ENCODE measurements around the gene CPVL.

CPVL gene

DNA sequence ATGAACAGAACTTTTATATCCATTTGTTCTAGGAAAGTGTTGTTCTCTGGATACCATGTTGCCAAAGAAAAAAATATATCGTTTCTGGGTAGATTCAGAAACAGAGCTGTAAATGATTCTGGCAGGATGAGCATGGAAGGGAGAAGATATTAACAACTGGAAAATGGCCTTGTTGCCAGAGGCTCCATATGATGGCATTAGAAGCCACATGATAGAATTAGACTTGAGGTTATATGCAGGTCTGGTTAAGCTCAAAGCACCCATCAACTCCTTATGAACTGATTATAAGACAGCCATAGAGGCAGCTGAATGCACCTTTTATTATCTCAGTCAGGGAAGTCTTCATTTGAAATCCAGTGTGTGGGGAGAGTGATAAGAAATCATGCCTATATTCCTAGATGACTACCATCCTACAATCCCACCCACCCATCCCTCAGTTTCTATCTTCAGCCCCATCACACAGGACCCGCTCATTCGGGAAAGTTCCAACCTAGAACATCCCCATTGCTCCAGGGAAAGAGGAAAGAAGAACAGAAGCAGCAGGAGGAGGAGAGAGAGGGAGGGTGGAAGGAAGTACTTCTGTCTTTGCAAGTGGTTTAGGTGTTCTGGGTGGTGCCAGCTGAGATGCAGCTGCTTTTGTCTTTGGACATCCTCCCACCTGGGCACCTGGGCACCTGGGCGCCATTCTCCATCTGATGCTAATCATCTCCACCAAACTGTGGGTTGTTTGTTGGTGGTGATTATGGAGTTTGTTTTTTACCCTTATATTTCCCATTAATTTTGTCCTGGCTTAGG, 162.7 kb downstream of the CPVL start:
- Histone ChIP-seq H3K27ac (ENCODE audit: low read length) (no peak overlapping the region), H3K4me3 (ENCODE audit: low read depth in 1 of 2, low read length in 2 of 2) (no peak overlapping the region), H3K27me3 (ENCODE audit: low read depth, low read length) (no peaks in the 10 kb centered on the region), H3K9me3 (ENCODE audit: control insufficient read depth in 1 of 2, low read length in 2 of 2) (no peaks in the 10 kb centered on the region), H3K36me3 (ENCODE audit: control insufficient read depth in 1 of 2, insufficient read depth in 2 of 2, low read length in 2 of 2) (no peaks in the 10 kb centered on the region), H3K4me1 (ENCODE audit: control insufficient read depth in 1 of 2, insufficient read depth in 2 of 2, low read length in 2 of 2) (peaks cover 6 to 29% of the 10 kb centered on the region in 2 donors)

DNA sequence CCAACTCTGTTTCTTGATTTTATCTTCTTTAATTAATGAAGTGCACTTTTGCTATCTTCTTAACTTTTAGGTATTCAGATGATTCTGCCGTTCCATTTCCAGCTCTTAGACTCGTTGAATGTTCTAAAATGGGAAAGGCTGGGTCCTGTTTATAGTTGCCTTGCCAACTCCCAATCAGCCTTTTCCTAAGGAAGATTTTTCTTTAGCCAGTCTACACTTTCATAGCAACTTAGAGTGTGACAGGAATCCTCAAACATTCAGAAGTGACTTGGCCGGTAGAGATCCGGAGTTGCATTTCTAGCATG, 165.2 kb downstream of the CPVL start:
- H3K27me3 ChIP-seq (ENCODE audit: low read depth, low read length), result no peaks in the 10 kb centered on the region
- peaks cover 3 to 18% of the 10 kb centered on the region in 2 donors for H3K4me1 ChIP-seq (ENCODE audit: control insufficient read depth in 1 of 2, insufficient read depth in 2 of 2, low read length in 2 of 2)
- no peak overlapping the region for H3K27ac ChIP-seq (ENCODE audit: low read length)
- H3K4me3 ChIP-seq (ENCODE audit: low read depth in 1 of 2, low read length in 2 of 2), result no peak overlapping the region
- no peaks in the 10 kb centered on the region for H3K36me3 ChIP-seq (ENCODE audit: control insufficient read depth in 1 of 2, insufficient read depth in 2 of 2, low read length in 2 of 2)
- H3K9me3 ChIP-seq (ENCODE audit: control insufficient read depth in 1 of 2, low read length in 2 of 2), result no peaks in the 10 kb centered on the region

DNA sequence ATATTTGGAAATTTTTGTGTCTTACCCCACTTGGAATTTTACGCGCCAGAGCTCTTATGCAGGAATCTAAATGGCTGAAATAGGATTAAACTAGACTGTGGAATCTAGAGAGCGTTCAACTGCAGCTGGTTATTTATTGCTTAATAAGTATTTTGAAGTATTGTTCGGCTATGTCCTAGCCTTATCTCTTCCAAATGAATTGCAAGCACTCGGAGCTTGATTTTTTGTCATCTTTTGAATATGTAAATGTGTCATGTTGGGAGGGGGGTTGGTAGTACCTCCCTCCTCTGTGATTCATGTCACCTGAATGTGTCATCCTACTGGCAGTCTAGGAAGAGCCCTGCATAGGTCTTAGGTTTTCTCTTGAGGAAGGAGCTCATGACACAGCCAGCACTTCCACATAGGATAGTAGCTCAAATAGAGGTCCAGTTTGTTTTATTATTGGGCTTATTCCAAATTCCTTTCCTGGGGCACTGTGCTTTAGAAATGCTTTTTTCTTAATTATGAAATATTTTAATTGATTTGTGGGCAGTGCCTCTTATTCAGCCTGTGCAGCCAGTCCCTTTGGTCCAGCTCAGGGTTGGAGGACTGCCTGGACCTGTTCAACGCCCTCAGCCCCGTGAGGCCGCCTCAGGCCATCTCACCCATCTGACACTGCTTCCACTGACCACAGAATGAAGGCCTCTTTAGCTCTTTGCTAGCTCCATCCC, 165.7 kb downstream of the CPVL start:
- peaks cover 3 to 14% of the 10 kb centered on the region in 2 donors for H3K4me1 ChIP-seq (ENCODE audit: control insufficient read depth in 1 of 2, insufficient read depth in 2 of 2, low read length in 2 of 2)
- no peak overlapping the region for H3K27ac ChIP-seq (ENCODE audit: low read length)
- H3K36me3 ChIP-seq (ENCODE audit: control insufficient read depth in 1 of 2, insufficient read depth in 2 of 2, low read length in 2 of 2), result no peaks in the 10 kb centered on the region
- no peak overlapping the region for H3K4me3 ChIP-seq (ENCODE audit: low read depth in 1 of 2, low read length in 2 of 2)
- no peaks in the 10 kb centered on the region for H3K27me3 ChIP-seq (ENCODE audit: low read depth, low read length)
- H3K9me3 ChIP-seq (ENCODE audit: control insufficient read depth in 1 of 2, low read length in 2 of 2), result no peaks in the 10 kb centered on the region

DNA sequence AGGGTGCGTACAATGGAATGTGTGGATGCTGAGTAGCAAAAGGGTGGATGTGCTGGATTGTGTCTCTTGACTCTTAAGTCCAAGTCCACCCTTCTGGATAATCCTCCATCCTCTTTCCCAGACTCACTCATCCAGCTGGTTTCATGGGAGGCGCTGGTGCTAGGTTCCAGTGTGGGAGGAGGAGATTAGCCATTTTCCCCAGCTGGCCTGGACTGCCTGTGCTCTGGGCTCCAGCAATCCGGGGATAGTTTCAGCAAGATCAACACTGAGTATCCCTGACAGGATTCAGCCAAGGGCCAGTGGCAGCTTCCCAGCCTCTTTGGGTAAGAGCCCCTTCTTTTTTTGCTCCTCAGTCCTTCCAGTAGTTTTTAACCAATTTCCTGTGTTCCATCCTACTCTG, 166.6 kb downstream of the CPVL start:
- Histone ChIP-seq H3K4me1 (ENCODE audit: control insufficient read depth in 1 of 2, insufficient read depth in 2 of 2, low read length in 2 of 2) (peaks cover under 1 to 9% of the 10 kb centered on the region in 2 donors), H3K9me3 (ENCODE audit: control insufficient read depth in 1 of 2, low read length in 2 of 2) (no peaks in the 10 kb centered on the region), H3K36me3 (ENCODE audit: control insufficient read depth in 1 of 2, insufficient read depth in 2 of 2, low read length in 2 of 2) (no peaks in the 10 kb centered on the region), H3K4me3 (ENCODE audit: low read depth in 1 of 2, low read length in 2 of 2) (no peak overlapping the region), H3K27me3 (ENCODE audit: low read depth, low read length) (no peaks in the 10 kb centered on the region), H3K27ac (ENCODE audit: low read length) (no peak overlapping the region)

DNA sequence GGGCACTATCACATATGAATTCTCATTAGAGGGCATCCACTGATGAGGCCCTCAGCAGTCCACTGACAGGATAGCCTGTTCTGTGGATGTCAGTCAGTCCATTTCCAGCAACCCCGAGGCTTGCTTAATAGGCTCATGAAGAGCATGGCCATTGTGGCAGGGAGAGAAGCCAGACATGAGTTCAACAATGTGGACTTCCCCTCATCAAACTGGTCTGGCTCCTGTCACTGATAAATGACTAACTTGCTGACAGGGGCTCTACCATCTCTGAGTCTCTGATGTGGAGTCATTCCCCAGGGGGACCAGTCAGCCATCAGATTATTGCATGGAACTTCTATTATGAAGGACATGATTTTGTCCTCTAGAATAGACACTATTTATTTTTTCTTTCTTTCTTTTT, 168.5 kb downstream of the CPVL start:
- no peaks in the 10 kb centered on the region for H3K36me3 ChIP-seq (ENCODE audit: control insufficient read depth in 1 of 2, insufficient read depth in 2 of 2, low read length in 2 of 2)
- peaks cover 8 to 13% of the 10 kb centered on the region in 2 donors for H3K9me3 ChIP-seq (ENCODE audit: control insufficient read depth in 1 of 2, low read length in 2 of 2)
- no peak overlapping the region for H3K27ac ChIP-seq (ENCODE audit: low read length)
- H3K27me3 ChIP-seq (ENCODE audit: low read depth, low read length), result no peaks in the 10 kb centered on the region
- H3K4me3 ChIP-seq (ENCODE audit: low read depth in 1 of 2, low read length in 2 of 2), result no peak overlapping the region
- H3K4me1 ChIP-seq (ENCODE audit: control insufficient read depth in 1 of 2, insufficient read depth in 2 of 2, low read length in 2 of 2), result no peaks in the 10 kb centered on the region

DNA sequence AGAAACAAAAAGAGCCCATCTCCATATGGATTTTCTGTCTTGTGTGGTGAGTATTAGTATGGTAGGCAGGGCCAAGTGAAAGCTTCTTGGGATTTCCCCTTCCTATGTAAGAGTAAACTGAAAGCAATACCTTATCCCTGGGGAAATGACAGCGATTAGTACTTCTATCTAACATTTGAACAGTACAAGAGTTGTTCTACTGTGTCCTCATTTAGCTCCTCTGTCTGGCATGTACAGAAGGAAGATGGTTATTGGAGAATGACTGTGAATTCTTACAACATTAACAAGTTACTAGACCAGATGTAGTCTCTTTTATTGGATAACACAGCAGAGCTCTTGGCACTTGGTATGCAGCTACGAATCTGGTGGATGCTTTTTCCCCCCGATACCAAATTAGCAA, 170.3 kb downstream of the CPVL start:
- Histone ChIP-seq H3K36me3 (ENCODE audit: control insufficient read depth in 1 of 2, insufficient read depth in 2 of 2, low read length in 2 of 2) (no peaks in the 10 kb centered on the region), H3K4me3 (ENCODE audit: low read depth in 1 of 2, low read length in 2 of 2) (no peak overlapping the region), H3K4me1 (ENCODE audit: control insufficient read depth in 1 of 2, insufficient read depth in 2 of 2, low read length in 2 of 2) (no peaks in the 10 kb centered on the region), H3K27me3 (ENCODE audit: low read depth, low read length) (no peaks in the 10 kb centered on the region), H3K9me3 (ENCODE audit: control insufficient read depth in 1 of 2, low read length in 2 of 2) (peaks cover 13 to 19% of the 10 kb centered on the region in 2 donors), H3K27ac (ENCODE audit: low read length) (no peak overlapping the region)

DNA sequence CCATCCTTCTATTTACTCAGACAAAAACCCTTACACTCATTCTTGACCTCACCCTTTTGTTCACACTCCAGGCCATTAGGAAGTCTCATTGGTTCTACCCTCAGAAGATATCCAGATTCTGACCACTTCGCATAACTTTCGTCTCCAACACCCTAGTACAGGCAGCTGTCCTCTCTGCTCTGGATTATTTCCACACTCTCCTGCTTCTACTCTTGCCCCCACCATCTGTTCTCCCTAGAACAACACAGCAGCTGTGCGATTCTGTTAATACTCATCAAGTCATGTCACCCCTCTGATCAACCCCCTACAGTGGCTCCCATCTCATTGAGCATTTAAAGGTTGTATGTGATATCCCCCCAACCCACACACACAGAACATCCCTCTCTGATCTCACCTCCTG, 172.7 kb downstream of the CPVL start:
- no peak overlapping the region for H3K27ac ChIP-seq (ENCODE audit: low read length)
- H3K27me3 ChIP-seq (ENCODE audit: low read depth, low read length), result no peaks in the 10 kb centered on the region
- H3K4me1 ChIP-seq (ENCODE audit: control insufficient read depth in 1 of 2, insufficient read depth in 2 of 2, low read length in 2 of 2), result no peaks in the 10 kb centered on the region
- no peaks in the 10 kb centered on the region for H3K36me3 ChIP-seq (ENCODE audit: control insufficient read depth in 1 of 2, insufficient read depth in 2 of 2, low read length in 2 of 2)
- peaks cover 13 to 19% of the 10 kb centered on the region in 2 donors for H3K9me3 ChIP-seq (ENCODE audit: control insufficient read depth in 1 of 2, low read length in 2 of 2)
- H3K4me3 ChIP-seq (ENCODE audit: low read depth in 1 of 2, low read length in 2 of 2), result no peak overlapping the region

DNA sequence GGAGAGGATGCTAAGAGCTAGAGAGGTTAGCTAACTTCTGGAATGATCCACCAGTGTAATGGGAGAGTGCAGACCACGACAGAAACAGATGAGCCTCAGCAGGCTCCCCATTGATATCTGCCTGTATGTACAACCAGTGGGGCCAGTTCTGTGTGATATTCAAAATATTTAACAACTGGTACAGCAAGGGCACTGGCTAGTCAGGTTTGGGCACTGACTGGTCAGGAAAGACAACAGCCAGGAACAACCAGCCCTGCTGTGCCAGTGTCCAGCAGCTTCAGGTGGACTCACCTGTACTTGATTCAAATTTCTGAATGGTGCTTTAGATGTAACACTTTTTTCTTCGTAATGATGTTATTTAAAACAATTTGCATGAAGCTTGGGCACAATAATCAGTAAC, 182.3 kb downstream of the CPVL start:
- Histone ChIP-seq H3K27ac (ENCODE audit: low read length) (no peak overlapping the region), H3K9me3 (ENCODE audit: control insufficient read depth in 1 of 2, low read length in 2 of 2) (no peaks in the 10 kb centered on the region), H3K4me3 (ENCODE audit: low read depth in 1 of 2, low read length in 2 of 2) (no peak overlapping the region), H3K27me3 (ENCODE audit: low read depth, low read length) (no peaks in the 10 kb centered on the region), H3K4me1 (ENCODE audit: control insufficient read depth in 1 of 2, insufficient read depth in 2 of 2, low read length in 2 of 2) (no peaks in the 10 kb centered on the region), H3K36me3 (ENCODE audit: control insufficient read depth in 1 of 2, insufficient read depth in 2 of 2, low read length in 2 of 2) (no peaks in the 10 kb centered on the region)

DNA sequence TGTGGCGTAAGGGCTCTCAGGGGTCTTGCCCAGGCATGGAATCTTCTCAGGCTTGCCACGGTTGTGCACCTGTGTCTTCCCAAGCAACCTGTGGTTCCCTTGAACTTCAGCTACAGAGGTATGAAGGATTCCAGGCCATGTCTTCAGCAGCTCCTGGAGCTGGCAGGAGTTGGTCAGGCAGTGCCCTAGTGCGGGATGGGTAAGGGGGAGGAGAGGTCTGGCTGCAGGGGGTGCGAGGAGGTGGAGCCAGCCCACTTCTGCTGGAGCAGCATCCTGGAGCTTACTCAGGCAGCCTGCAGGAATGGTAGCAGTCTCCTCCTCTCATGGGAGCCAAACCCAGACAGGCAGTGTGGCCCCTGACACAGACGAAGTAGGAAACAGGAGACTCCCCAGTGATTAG, 184.4 kb downstream of the CPVL start:
- Histone ChIP-seq H3K9me3 (ENCODE audit: control insufficient read depth in 1 of 2, low read length in 2 of 2) (no peaks in the 10 kb centered on the region), H3K27ac (ENCODE audit: low read length) (no peak overlapping the region), H3K4me3 (ENCODE audit: low read depth in 1 of 2, low read length in 2 of 2) (no peak overlapping the region), H3K4me1 (ENCODE audit: control insufficient read depth in 1 of 2, insufficient read depth in 2 of 2, low read length in 2 of 2) (peaks cover 0 to 13% of the 10 kb centered on the region in 2 donors), H3K27me3 (ENCODE audit: low read depth, low read length) (peaks cover 7% of the 10 kb centered on the region), H3K36me3 (ENCODE audit: control insufficient read depth in 1 of 2, insufficient read depth in 2 of 2, low read length in 2 of 2) (no peaks in the 10 kb centered on the region)

DNA sequence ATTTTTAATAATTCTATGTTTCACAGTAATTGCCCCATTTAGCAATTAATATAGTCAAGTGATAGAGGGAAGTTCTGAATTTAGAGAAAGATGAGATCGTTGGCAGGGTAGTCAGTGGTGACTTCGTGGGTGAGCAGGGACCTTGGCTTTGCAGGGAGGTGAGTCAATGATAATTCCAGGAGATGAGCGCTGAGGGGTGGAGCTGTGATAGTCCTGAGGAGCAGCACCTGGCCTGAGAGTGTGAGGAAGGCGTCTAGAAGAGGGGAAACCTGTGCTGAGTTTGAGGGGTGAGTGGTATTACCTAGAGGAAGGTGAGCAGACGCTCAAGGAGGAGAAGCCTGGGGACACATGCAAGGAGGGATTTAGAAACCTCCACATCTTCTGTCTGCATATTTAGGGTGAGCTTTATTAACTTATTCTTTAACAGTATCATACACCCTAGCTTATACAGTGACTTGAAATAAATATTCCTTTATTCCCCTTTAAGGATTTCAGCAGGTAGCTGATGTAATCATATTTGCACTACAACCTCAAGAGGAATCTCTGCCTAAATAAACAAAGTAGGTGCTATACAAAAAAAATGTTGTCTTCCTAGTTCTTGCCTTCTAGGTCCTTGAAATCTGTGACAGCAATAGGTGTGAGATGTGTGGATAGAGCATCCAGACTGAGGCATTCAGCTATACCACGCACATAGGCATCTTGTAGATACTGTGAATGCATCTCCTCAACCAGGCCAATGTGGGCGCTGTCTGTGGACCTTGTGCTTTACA, 186.1 kb downstream of the CPVL start:
- Histone ChIP-seq H3K4me1 (ENCODE audit: control insufficient read depth in 1 of 2, insufficient read depth in 2 of 2, low read length in 2 of 2) (peaks cover 0 to 31% of the 10 kb centered on the region in 2 donors), H3K36me3 (ENCODE audit: control insufficient read depth in 1 of 2, insufficient read depth in 2 of 2, low read length in 2 of 2) (no peaks in the 10 kb centered on the region), H3K4me3 (ENCODE audit: low read depth in 1 of 2, low read length in 2 of 2) (no peak overlapping the region), H3K9me3 (ENCODE audit: control insufficient read depth in 1 of 2, low read length in 2 of 2) (no peaks in the 10 kb centered on the region), H3K27ac (ENCODE audit: low read length) (no peak overlapping the region), H3K27me3 (ENCODE audit: low read depth, low read length) (peaks cover 14% of the 10 kb centered on the region)

DNA sequence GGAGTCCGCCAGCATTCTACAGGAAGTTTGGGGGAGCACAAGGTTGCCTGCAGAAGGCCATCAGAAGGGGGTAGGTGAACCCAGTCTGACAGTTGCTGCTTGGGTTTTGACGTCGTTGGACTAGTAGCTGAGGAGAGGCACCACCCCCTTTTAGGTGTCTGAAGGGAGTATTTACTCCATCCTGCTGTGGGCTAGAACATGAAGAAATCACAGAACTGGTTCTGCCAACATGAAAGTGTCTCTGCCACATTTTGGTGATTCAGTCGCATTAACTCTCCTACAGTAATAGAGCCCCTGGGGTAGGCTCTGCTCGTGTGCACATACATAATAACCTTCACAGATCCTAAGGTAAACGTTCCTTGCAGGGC, 187.4 kb downstream of the CPVL start:
- H3K27me3 ChIP-seq (ENCODE audit: low read depth, low read length), result peaks cover 16% of the 10 kb centered on the region
- H3K27ac ChIP-seq (ENCODE audit: low read length), result no peak overlapping the region
- H3K9me3 ChIP-seq (ENCODE audit: control insufficient read depth in 1 of 2, low read length in 2 of 2), result no peaks in the 10 kb centered on the region
- no peaks in the 10 kb centered on the region for H3K36me3 ChIP-seq (ENCODE audit: control insufficient read depth in 1 of 2, insufficient read depth in 2 of 2, low read length in 2 of 2)
- H3K4me1 ChIP-seq (ENCODE audit: control insufficient read depth in 1 of 2, insufficient read depth in 2 of 2, low read length in 2 of 2), result peaks cover 0 to 33% of the 10 kb centered on the region in 2 donors
- H3K4me3 ChIP-seq (ENCODE audit: low read depth in 1 of 2, low read length in 2 of 2), result peak overlapping the region in 1 of 2 donors; percentile 75

Data from muscle layer of duodenum (tissue), 2 donors.